Sigmoid colon (tissue), 4 donors: ENCODE measurements around the gene ADK.

Source experiments
- CTCF ChIP-seq, 4 experiments: fragments of 450-650 bp in 3 of 4; fragments of 200-600 bp in 1 of 4; IDR thresholded peaks; one replicate each; pipeline ENCODE4 v1.5.1; 2016 to 2019; ENCODE audit warnings: antibody characterized with exemption in 4 of 4, mild to moderate bottlenecking in 3 of 4, moderate library complexity in 2 of 4
- POLR2A ChIP-seq, 2 donors: fragments of 450-650 bp; IDR thresholded peaks; one replicate each; pipeline ENCODE4 v1.6.1; 2016; ENCODE audit warnings: antibody characterized with exemption in 2 of 2, mild to moderate bottlenecking in 2 of 2, moderate library complexity in 2 of 2
- POLR2AphosphoS5 ChIP-seq, 4 donors: sonication (generic); formaldehyde crosslinking; IDR thresholded peaks; one replicate each; pipeline ENCODE4 v1.6.1; 2017; ENCODE audit warnings: antibody characterized with exemption in 4 of 4

- TF ChIP-seq POLR2A (IDR thresholded peaks at IDR 0.05) (no peak), CTCF (IDR thresholded peaks at IDR 0.05) (no peak), POLR2AphosphoS5 (IDR thresholded peaks at IDR 0.05) (no peak)
These were observed 363.3 kb downstream of the ADK start for GRCh38 chr10:74514322-74514721.
